Esophagus squamous epithelium (tissue), 4 donors: Measurements from ENCODE around the gene SEC23B.

Experiments
- CTCF ChIP-seq, 6 experiments: fragments of 450-650 bp in 4 of 6; fragments of 200-600 bp in 2 of 6; sonication (generic) in 2 of 6; IDR thresholded peaks; one replicate each; pipeline ENCODE4 v1.5.1; 2016 to 2019; ENCODE audit warnings: antibody characterized with exemption in 6 of 6, mild to moderate bottlenecking in 4 of 6, moderate library complexity in 4 of 6
- POLR2A ChIP-seq, 4 donors: fragments of 450-650 bp; IDR thresholded peaks; one replicate each; pipeline ENCODE4 v1.6.1; 2017; ENCODE audit warnings: antibody characterized with exemption in 4 of 4, mild to moderate bottlenecking in 4 of 4, moderate library complexity in 3 of 4

GRCh38 chr20:18588574-18588933, 80.8 kb downstream of the SEC23B start:
- no peak for TF ChIP-seq CTCF (IDR thresholded peaks at IDR 0.05)
- no peak for TF ChIP-seq POLR2A (IDR thresholded peaks at IDR 0.05)
